DOHH2 (cell line): ENCODE measurements around the gene SELENOW.

Experiments used
- CTCF ChIP-seq: fragments of 200-600 bp; sonication (generic); IDR thresholded peaks from one replicate; pipeline ENCODE4 v1.5.1; 2014; ENCODE audit warnings: antibody characterized with exemption, mild to moderate bottlenecking, low read depth, low read length; ENCODE audit not compliant: poor library complexity, severe bottlenecking
- EZH2phosphoT487 ChIP-seq: fragments of 200-600 bp; sonication (generic); IDR thresholded peaks from 2 replicates; pipeline ENCODE4 v1.6.1; 2017; ENCODE audit warnings: borderline replicate concordance, mild to moderate bottlenecking, antibody characterized with exemption, low read length, moderate library complexity, mixed read lengths

GRCh38 chr19:47813304-47813994, 34.9 kb downstream of the SELENOW start:
- TF ChIP-seq CTCF (peak; percentile 72), EZH2phosphoT487 (no peak)
